AG10803 (cell line): ENCODE data around the gene SLC26A1.

ENCODE experiments used
- DNase-seq: peaks from one replicate; pipeline ENCODE4 v3.0.0; 2010; ENCODE audit warnings: low read depth
- H3K4me3 ChIP-seq: 2 replicates; pipeline ENCODE4 v1.5.1; 2011; ENCODE audit warnings: mild to moderate bottlenecking, low read length, control low read depth
- TF ChIP-seq, protein P1 (sequence below): conservative IDR thresholded peaks from 2 replicates; pipeline ENCODE4 v1.5.1; 2011; ENCODE audit warnings: mild to moderate bottlenecking, low read length, control low read depth, inconsistent platforms

The SLC26A1 gene

DNA sequence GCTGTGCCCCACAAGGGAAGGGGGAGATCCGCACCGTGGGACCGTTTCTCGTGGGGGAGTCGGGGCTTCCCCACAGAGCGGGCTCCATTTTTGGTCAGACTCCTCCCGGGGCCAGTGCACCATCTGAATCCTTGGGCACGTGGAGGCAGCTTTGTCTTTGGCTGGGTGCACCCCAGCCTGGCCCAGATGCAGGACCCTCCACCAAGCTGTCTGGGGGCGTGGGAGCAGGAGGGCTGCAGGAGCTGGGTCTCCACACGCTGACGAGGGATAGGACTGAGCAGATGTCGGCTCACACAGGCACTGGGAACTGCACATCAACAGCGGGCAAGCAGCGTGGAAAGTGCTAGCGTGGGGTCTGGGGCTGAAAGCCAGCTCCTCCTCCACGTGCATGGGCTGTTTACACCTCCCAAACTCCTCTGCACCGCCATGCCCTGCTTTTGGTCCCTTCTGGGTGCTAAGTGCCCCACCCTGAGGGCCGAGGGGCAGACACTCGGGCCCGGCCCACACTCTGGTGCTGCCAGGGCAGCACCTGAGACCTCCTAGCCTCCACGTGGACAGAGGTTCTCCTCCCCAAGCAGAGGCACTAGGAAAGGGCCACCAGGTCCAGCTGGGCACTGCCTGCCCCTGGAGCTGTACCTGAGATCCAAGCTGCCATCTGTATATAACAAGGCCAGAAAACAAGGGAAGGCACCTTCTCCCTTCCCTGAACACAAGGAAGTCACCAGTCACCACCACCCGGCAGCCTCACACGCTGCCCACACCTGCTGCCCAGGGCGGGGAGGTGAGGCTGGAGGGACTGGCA, 33.7 kb downstream of the SLC26A1 start:
- TF ChIP-seq, protein P1, sequence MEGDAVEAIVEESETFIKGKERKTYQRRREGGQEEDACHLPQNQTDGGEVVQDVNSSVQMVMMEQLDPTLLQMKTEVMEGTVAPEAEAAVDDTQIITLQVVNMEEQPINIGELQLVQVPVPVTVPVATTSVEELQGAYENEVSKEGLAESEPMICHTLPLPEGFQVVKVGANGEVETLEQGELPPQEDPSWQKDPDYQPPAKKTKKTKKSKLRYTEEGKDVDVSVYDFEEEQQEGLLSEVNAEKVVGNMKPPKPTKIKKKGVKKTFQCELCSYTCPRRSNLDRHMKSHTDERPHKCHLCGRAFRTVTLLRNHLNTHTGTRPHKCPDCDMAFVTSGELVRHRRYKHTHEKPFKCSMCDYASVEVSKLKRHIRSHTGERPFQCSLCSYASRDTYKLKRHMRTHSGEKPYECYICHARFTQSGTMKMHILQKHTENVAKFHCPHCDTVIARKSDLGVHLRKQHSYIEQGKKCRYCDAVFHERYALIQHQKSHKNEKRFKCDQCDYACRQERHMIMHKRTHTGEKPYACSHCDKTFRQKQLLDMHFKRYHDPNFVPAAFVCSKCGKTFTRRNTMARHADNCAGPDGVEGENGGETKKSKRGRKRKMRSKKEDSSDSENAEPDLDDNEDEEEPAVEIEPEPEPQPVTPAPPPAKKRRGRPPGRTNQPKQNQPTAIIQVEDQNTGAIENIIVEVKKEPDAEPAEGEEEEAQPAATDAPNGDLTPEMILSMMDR: no peak
- H3K4me3 ChIP-seq: no peak overlapping the region
- DNase-seq: no peak

DNA sequence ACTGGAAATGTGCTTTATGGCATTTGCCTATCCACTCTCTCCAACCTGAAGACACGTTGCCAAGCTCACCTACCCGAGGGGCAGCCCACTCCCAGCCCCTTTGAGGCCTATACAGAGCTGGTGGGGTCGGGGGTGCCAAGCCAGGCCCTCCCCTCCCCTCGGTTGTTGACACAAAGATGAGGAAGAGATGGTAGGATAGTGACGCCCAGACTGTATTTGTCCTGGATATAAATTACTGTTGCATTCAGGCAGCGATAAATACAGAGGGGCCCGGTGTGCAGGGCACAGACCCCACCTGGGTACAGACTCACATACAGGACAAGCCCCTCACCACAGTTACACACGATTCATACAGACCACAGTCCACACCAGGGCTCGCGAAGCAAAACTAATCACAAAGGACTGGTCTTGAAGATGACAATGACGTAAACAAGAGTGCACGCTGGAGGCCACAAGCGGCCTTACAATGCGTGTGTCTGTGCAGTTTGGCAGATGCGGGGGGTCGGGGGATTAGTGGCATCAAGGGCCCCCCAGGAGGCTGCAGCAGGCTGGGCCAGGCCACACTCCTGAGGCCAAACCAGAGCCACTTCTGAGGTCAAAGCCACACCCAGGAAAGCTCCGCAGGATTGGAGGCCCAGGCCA, 34.4 kb downstream of the SLC26A1 start:
- H3K4me3 ChIP-seq: no peak overlapping the region
- TF ChIP-seq, protein P1: no peak
- no peak for DNase-seq

DNA sequence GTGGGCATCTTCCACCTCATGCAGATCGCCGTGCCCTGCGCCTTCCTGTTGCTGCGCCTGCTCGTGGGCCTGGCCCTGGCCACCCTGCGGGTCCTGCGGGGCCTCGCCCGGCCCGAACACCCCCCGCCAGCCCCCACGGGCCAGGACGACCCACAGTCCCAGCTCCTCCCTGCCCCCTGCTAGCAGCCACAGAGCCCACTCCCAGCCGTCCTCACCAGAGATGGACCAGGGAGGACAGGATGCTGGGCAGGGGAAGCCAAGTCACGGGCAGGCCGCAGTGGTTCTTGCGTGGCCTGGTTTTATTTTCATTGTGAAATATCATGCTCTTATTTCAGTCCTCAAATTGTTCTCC, 34.9 kb downstream of the SLC26A1 start:
- TF ChIP-seq, protein P1: no peak
- no peak for DNase-seq
- no peak overlapping the region for H3K4me3 ChIP-seq

DNA sequence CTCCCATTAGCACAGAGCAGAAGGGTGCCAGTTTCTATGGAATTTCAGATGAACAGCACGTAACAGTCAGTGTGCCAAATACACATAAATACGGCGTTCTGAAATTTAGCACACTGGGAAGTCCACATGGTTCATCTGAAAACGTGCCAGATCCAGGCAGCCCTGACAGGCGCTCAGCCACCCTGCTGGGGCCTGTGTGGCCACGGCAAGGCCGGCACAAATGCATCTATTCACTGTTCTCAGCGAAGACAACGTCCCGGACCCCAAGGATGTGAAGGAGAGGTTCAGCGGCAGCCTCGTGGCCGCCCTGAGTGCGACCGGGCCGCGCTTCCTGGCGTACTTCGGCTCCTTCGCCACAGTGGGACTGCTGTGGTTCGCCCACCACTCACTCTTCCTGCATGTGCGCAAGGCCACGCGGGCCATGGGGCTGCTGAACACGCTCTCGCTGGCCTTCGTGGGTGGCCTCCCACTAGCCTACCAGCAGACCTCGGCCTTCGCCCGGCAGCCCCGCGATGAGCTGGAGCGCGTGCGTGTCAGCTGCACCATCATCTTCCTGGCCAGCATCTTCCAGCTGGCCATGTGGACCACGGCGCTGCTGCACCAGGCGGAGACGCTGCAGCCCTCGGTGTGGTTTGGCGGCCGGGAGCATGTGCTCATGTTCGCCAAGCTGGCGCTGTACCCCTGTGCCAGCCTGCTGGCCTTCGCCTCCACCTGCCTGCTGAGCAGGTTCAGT, 35.5 kb downstream of the SLC26A1 start:
- no peak for DNase-seq
- H3K4me3 ChIP-seq: no peak overlapping the region
- TF ChIP-seq, protein P1: no peak

DNA sequence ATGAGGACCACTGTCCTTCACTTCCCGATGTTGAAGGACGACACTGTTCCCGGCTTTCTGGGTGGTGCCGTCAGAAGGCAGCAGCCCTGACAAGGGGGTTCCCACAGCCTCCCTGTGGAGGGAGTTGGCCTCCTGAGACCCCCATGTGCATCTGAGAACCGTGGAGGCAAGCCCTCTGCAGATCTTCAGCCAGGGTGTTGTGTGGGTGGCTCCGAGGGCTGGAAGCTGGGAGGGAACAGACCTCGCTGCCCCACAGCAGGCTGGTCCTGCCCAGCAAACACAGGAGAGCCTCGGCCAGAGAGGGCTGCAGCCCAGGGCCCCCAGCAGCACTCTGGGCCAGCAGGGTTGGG, 36.0 kb downstream of the SLC26A1 start:
- DNase-seq: no peak
- TF ChIP-seq, protein P1: no peak
- no peak overlapping the region for H3K4me3 ChIP-seq

DNA sequence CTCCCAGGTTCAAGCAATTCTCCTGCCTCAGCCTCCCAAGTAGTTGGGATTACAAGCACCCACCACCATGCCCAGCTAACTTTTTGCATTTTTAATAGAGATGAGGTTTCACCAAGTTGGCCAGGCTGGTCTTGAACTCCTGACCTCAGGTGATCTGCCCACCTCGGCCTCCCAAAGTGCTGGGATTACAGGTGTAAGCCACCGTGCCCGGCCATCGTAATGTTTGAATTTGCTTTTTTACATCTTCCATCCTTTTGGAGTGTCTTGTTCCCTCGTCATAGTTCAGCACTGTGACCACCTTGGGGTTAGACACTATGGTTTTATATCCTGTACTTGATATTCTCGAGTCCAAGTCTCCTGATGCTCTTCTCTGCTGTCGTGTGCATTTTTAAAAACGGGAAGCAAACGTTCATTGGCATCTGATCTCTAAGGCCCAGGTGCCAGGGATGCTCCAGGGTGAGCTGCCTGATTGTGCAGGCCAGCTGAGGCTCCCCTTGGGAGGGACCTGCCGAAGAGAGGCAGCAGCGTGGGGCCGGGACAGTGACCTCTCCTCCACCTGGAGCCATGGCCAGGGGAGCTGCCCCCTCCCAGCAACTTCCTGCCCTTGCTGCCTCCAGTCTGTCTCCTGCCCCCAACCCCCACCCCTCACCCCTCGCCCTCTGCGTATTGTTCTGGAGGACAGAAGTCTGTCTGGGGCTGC, 36.5 kb downstream of the SLC26A1 start:
- TF ChIP-seq, protein P1: no peak
- H3K4me3 ChIP-seq: no peak overlapping the region
- DNase-seq: no peak
